ENCODE data around the gene MYG1. TPM values are rescaled to one million over a fixed set of nuclear protein-coding genes. Genes with fewer than 3 reads are reported as not detected.
A peak's percentile ranks its signal among the peaks of the same experiment; 100 is the strongest.

Gene MYG1
- total RNA-seq, 6 experiments from 2014 or later, result 17.6 to 27.1 (median 20.8) TPM

GRCh38 chr12:53253298-53253697, 46.2 kb upstream of the MYG1 start:
- ATAC-seq, result no peak
- H3K4me3 ChIP-seq, result no peak overlapping the region
- H3K4me1 ChIP-seq, result peaks cover 0 to 16% (median 0%) of the 10 kb centered on the region in 4 donors
- WGBS (ENCODE audit: insufficient coverage, low coverage, low lambda C conversion rate, missing lambda C conversion rate), result no CpG with 5 or more reads among the region's 13 CpGs
- H3K9me3 ChIP-seq, result no peaks in the 10 kb centered on the region
- intact Hi-C loops (cut with DNase I), result no loop called here
- H3K27ac ChIP-seq, result no peak overlapping the region
- DNase-seq, result no peak
- H3K27me3 ChIP-seq, result no peaks in the 10 kb centered on the region
- peaks cover 0 to 8% (median under 1%) of the 10 kb centered on the region in 4 donors for H3K36me3 ChIP-seq
- TF ChIP-seq, protein P1, sequence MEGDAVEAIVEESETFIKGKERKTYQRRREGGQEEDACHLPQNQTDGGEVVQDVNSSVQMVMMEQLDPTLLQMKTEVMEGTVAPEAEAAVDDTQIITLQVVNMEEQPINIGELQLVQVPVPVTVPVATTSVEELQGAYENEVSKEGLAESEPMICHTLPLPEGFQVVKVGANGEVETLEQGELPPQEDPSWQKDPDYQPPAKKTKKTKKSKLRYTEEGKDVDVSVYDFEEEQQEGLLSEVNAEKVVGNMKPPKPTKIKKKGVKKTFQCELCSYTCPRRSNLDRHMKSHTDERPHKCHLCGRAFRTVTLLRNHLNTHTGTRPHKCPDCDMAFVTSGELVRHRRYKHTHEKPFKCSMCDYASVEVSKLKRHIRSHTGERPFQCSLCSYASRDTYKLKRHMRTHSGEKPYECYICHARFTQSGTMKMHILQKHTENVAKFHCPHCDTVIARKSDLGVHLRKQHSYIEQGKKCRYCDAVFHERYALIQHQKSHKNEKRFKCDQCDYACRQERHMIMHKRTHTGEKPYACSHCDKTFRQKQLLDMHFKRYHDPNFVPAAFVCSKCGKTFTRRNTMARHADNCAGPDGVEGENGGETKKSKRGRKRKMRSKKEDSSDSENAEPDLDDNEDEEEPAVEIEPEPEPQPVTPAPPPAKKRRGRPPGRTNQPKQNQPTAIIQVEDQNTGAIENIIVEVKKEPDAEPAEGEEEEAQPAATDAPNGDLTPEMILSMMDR (IDR thresholded peaks at IDR 0.05), result no peak
- TF ChIP-seq POLR2A (IDR thresholded peaks at IDR 0.05), result no peak

DNA sequence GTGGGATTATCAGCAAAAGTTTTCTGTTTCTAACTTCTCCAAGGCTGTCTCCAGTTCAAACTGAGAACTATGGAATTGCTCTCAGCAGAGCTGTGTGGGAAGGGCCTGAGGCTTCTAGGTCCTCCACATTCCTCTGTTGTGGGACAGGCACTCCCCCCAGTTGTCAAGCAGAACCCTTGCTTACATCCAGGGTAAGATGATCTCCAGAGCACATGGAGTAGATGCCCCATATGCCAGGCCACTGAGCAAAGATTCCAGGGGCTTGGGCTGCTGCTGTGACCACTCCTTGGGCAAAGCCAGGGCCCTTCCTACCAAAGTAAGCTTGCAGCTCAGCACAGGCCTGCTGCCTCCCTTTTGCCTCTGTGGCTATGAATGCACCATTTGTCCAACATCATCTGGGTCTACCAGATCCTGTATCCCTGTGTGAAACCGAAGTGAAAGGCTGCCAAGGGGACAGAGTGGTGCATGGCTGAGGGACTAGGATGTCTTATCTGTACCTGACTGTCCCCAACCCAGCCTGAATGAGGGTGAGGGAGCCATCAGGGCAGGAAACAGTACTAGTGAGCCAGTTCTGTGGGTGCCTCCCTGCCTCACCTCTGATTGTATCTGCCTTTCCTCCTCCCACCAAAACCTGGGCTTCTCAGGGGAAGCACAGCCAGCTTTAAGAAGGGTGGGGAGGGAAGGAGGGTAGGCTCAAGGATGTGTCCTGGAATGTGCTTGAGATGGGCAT, 44.5 kb upstream of the MYG1 start:
- WGBS (ENCODE audit: insufficient coverage, low coverage, low lambda C conversion rate, missing lambda C conversion rate), result 90% methylated on average over 1 of the region's 1 CpG
- no peak for TF ChIP-seq POLR2A (IDR thresholded peaks at IDR 0.05)
- TF ChIP-seq, protein P1 (IDR thresholded peaks at IDR 0.05), result no peak
- ATAC-seq, result no peak
- H3K4me3 ChIP-seq, result no peak overlapping the region
- intact Hi-C loops (cut with DNase I), result no loop called here
- H3K36me3 ChIP-seq, result peaks cover 0 to 8% (median under 1%) of the 10 kb centered on the region in 4 donors
- DNase-seq, result no peak
- H3K27ac ChIP-seq, result no peak overlapping the region
- peaks cover 0 to 12% (median 0%) of the 10 kb centered on the region in 4 donors for H3K4me1 ChIP-seq
- no peaks in the 10 kb centered on the region for H3K27me3 ChIP-seq
- no peaks in the 10 kb centered on the region for H3K9me3 ChIP-seq

DNA sequence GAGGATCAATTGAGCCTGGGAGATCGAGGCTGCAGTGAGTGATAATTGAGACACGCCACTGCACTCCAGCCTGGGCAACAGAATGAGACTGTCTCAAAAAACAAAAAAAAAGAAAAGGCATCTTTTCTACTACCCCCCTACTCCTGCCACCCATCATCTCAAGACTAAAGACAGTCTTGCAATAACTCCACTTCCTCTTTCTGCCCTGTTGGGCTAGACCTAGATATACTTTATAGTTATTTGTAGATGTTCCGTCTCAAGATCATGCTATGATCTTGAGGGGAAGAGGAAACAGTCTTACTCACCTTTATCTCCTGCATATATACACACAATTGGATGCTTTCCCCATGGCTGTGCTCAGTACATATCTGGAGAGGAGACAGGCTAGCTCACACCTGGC, 43.5 kb upstream of the MYG1 start:
- H3K4me3 ChIP-seq, result no peak overlapping the region
- intact Hi-C loops (cut with DNase I), result no loop called here
- DNase-seq, result no peak
- no peak for TF ChIP-seq POLR2A (IDR thresholded peaks at IDR 0.05)
- TF ChIP-seq, protein P1 (IDR thresholded peaks at IDR 0.05), result no peak
- no peak overlapping the region for H3K27ac ChIP-seq
- 79% methylated on average over 3 of the region's 3 CpGs for WGBS (ENCODE audit: insufficient coverage, low coverage, low lambda C conversion rate, missing lambda C conversion rate)
- no peak for ATAC-seq
- H3K9me3 ChIP-seq, result no peaks in the 10 kb centered on the region
- H3K27me3 ChIP-seq, result no peaks in the 10 kb centered on the region
- H3K36me3 ChIP-seq, result peaks cover 0 to 8% (median under 1%) of the 10 kb centered on the region in 4 donors
- H3K4me1 ChIP-seq, result peaks cover 0 to 10% (median 0%) of the 10 kb centered on the region in 4 donors

- H3K4me1 ChIP-seq, result no peaks in the 10 kb centered on the region
- DNase-seq (no peak), ATAC-seq (peak in 3 of 4 donors; percentile 25 to 30 (median 28))
- intact Hi-C loops (cut with DNase I), result no loop called here
- peaks cover 0 to 3% (median 0%) of the 10 kb centered on the region in 4 donors for H3K36me3 ChIP-seq
- no peaks in the 10 kb centered on the region for H3K9me3 ChIP-seq
- 50% methylated on average over 7 of the region's 7 CpGs for WGBS (ENCODE audit: insufficient coverage, low coverage, low lambda C conversion rate, missing lambda C conversion rate)
- no peak overlapping the region for H3K27ac ChIP-seq
- no peak overlapping the region for H3K4me3 ChIP-seq
- H3K27me3 ChIP-seq, result no peaks in the 10 kb centered on the region
- TF ChIP-seq, protein P1 (IDR thresholded peaks at IDR 0.05), result no peak
Measured at GRCh38 chr12:53258541-53259539, 40.7 kb upstream of the MYG1 start.
